ENCODE results near the gene PLBD1. TPM values are rescaled to one million over a fixed set of nuclear protein-coding genes. Genes with fewer than 3 reads are reported as not detected.

The PLBD1 gene
- total and polyA plus RNA-seq, 4 donors, result 1.4 to 7.5 (median 4.2) TPM

DNA sequence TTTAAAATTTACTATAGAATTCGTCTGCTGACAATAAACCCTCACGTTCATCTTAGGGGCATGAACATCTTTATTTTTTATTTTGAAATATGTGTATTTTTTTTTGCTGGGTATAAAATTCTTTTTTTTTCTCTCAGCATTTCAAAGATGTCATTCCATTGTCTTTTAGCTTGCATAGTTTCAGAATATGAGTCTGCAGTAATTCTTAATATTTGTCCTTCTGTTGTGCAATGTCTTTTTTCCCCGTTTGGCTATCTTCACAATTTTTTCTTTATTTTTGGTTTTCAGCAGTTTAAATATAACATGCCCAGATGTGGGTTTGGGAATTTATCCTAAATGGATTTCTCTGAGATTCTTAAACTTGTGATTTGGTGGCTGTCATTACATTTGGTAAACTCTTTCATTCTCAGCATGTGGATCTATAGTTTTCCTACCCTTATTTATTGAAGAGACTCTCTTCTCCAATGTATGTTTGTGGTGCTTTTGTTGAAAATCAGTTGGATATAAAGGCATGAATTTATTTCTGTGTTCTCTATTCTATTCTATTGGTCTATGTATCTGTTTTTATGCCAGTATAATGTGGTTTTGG lies 37.8 kb upstream of the PLBD1 start (continued):
- no peak for TF ChIP-seq TAF1 (conservative IDR thresholded peaks at IDR 0.05)
- TF ChIP-seq, protein P1, sequence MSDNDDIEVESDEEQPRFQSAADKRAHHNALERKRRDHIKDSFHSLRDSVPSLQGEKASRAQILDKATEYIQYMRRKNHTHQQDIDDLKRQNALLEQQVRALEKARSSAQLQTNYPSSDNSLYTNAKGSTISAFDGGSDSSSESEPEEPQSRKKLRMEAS (IDR thresholded peaks at IDR 0.05), result no peak
- TF ChIP-seq, protein P2, sequence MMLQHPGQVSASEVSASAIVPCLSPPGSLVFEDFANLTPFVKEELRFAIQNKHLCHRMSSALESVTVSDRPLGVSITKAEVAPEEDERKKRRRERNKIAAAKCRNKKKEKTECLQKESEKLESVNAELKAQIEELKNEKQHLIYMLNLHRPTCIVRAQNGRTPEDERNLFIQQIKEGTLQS (IDR thresholded peaks at IDR 0.05), result no peak

DNA sequence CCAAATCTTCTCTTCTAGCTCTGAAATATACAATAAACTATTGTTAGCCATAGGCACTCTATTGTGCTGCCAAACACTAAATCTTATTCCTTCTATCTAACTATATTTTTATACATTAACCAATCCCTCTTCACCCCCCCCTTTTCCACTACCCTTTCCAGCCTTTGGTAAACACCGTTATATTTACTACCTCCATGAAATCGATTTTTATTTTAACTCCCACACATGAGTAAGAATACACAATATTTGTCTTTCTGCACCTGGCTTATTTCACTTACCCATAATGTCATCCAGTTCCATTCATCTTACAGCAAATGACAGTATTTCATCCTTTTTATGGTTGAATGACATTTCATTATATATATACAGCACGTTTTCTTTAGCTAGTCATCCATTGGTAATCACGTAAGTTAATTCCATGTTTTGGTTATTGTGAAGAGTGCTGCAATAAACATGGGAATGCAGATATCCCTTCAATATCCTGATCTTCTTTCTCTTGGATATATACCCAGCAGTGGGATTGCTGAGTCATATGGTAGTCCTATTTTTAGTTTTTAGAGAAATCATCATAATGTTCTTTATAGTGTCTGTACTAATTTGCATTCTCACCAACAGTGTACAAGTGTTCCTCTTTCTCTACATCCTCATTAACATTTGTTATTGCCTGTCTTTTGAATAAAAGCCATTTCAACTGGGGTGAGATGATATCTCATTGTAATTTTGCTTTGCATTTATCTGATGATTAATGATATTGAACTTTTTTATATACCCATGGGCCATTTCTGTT lies 34.2 kb upstream of the PLBD1 start:
- Histone ChIP-seq H3K27ac (ENCODE audit: low read depth in 1 of 2, low read length in 2 of 2) (no peak overlapping the region), H3K27me3 (ENCODE audit: control insufficient read depth in 4 of 4, insufficient read depth in 4 of 4, low read length in 3 of 4) (no peaks in the 10 kb centered on the region), H3K4me1 (ENCODE audit: control insufficient read depth in 4 of 4, insufficient read depth in 4 of 4, low read length in 3 of 4) (no peaks in the 10 kb centered on the region), H3K9ac (ENCODE audit: low read depth in 1 of 2, low read length in 2 of 2) (no peak overlapping the region), H3K4me3 (ENCODE audit: low read depth in 1 of 3, low read length in 3 of 3) (no peak overlapping the region), H3K9me3 (ENCODE audit: control insufficient read depth in 4 of 4, low read length in 3 of 4) (peaks cover 0 to 17% (median 2%) of the 10 kb centered on the region in 4 donors), H3K36me3 (ENCODE audit: control insufficient read depth in 4 of 4, insufficient read depth in 3 of 4, low read depth in 1 of 4, low read length in 3 of 4) (no peaks in the 10 kb centered on the region)
- DNase-seq (ENCODE audit: low spot score), result no peak
- no peak for TF ChIP-seq NR2F2 (IDR thresholded peaks at IDR 0.05)
- TF ChIP-seq SP1 (IDR thresholded peaks at IDR 0.05), result no peak
- TF ChIP-seq YY1 (IDR thresholded peaks at IDR 0.05), result no peak
- no peak for TF ChIP-seq EGR1 (IDR thresholded peaks at IDR 0.05; ENCODE audit: low read depth in 2 of 2)
- TF ChIP-seq FOXA2 (IDR thresholded peaks at IDR 0.05), result no peak
- TF ChIP-seq, protein P3, sequence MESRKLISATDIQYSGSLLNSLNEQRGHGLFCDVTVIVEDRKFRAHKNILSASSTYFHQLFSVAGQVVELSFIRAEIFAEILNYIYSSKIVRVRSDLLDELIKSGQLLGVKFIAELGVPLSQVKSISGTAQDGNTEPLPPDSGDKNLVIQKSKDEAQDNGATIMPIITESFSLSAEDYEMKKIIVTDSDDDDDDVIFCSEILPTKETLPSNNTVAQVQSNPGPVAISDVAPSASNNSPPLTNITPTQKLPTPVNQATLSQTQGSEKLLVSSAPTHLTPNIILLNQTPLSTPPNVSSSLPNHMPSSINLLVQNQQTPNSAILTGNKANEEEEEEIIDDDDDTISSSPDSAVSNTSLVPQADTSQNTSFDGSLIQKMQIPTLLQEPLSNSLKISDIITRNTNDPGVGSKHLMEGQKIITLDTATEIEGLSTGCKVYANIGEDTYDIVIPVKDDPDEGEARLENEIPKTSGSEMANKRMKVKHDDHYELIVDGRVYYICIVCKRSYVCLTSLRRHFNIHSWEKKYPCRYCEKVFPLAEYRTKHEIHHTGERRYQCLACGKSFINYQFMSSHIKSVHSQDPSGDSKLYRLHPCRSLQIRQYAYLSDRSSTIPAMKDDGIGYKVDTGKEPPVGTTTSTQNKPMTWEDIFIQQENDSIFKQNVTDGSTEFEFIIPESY (IDR thresholded peaks at IDR 0.05), result no peak
- TF ChIP-seq JUND (IDR thresholded peaks at IDR 0.05), result no peak
- no peak for TF ChIP-seq HNF4A (conservative IDR thresholded peaks at IDR 0.05)
- no peak for TF ChIP-seq HNF4G (IDR thresholded peaks at IDR 0.05)
- TF ChIP-seq, protein P1 (IDR thresholded peaks at IDR 0.05), result no peak
- TF ChIP-seq FOXA1 (IDR thresholded peaks at IDR 0.05), result no peak
- no peak for TF ChIP-seq RAD21 (IDR thresholded peaks at IDR 0.05)
- TF ChIP-seq GABPA (IDR thresholded peaks at IDR 0.05 in 1 of 2, conservative IDR thresholded peaks at IDR 0.05 in 1 of 2), result no peak
- TF ChIP-seq, protein P2 (IDR thresholded peaks at IDR 0.05), result no peak
- no peak for TF ChIP-seq TAF1 (conservative IDR thresholded peaks at IDR 0.05)
- TF ChIP-seq RXRA (IDR thresholded peaks at IDR 0.05), result no peak
- TF ChIP-seq, protein P4, sequence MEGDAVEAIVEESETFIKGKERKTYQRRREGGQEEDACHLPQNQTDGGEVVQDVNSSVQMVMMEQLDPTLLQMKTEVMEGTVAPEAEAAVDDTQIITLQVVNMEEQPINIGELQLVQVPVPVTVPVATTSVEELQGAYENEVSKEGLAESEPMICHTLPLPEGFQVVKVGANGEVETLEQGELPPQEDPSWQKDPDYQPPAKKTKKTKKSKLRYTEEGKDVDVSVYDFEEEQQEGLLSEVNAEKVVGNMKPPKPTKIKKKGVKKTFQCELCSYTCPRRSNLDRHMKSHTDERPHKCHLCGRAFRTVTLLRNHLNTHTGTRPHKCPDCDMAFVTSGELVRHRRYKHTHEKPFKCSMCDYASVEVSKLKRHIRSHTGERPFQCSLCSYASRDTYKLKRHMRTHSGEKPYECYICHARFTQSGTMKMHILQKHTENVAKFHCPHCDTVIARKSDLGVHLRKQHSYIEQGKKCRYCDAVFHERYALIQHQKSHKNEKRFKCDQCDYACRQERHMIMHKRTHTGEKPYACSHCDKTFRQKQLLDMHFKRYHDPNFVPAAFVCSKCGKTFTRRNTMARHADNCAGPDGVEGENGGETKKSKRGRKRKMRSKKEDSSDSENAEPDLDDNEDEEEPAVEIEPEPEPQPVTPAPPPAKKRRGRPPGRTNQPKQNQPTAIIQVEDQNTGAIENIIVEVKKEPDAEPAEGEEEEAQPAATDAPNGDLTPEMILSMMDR (IDR thresholded peaks at IDR 0.05; ENCODE audit: low read depth, low read length, missing input control), result no peak
- TF ChIP-seq, protein P5, sequence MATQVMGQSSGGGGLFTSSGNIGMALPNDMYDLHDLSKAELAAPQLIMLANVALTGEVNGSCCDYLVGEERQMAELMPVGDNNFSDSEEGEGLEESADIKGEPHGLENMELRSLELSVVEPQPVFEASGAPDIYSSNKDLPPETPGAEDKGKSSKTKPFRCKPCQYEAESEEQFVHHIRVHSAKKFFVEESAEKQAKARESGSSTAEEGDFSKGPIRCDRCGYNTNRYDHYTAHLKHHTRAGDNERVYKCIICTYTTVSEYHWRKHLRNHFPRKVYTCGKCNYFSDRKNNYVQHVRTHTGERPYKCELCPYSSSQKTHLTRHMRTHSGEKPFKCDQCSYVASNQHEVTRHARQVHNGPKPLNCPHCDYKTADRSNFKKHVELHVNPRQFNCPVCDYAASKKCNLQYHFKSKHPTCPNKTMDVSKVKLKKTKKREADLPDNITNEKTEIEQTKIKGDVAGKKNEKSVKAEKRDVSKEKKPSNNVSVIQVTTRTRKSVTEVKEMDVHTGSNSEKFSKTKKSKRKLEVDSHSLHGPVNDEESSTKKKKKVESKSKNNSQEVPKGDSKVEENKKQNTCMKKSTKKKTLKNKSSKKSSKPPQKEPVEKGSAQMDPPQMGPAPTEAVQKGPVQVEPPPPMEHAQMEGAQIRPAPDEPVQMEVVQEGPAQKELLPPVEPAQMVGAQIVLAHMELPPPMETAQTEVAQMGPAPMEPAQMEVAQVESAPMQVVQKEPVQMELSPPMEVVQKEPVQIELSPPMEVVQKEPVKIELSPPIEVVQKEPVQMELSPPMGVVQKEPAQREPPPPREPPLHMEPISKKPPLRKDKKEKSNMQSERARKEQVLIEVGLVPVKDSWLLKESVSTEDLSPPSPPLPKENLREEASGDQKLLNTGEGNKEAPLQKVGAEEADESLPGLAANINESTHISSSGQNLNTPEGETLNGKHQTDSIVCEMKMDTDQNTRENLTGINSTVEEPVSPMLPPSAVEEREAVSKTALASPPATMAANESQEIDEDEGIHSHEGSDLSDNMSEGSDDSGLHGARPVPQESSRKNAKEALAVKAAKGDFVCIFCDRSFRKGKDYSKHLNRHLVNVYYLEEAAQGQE (IDR thresholded peaks at IDR 0.05), result no peak
- WGBS, result 65% methylated on average over 4 of the region's 4 CpGs
